HG03103 (cell line): Measurements from ENCODE around the gene KDM5A.
"Not testable (repeated sequence)": the region's sequence is repeated elsewhere in the genome, so short reads cannot be mapped to it uniquely, and the experiment has no call there.

ENCODE experiments used
- ATAC-seq: cut with Tn5 transposase; IDR thresholded peaks from one replicate; pipeline ENCODE4 v1.9.1; 2021; ENCODE audit warnings: low read depth; ENCODE audit not compliant: unreplicated experiment

Gene KDM5A

DNA sequence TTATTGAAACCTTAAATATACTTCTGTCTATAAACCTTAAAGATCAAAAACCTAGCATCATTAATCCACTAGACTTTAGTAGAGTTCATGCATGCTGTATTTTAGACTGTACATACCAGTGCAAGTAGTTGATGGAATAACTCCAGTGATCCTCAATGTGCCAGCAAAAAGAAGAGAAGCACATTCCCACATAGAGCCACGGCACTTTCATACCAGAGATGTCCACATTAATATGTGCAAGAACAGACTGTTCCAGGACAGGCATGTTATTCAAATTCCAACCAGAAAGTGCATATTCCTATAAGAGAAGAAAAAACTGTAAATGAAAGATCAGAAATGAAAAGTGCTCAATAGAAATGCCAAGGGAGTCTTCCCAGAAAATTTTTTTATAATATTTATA, 55.0 kb downstream of the KDM5A start:
- no peak for ATAC-seq

DNA sequence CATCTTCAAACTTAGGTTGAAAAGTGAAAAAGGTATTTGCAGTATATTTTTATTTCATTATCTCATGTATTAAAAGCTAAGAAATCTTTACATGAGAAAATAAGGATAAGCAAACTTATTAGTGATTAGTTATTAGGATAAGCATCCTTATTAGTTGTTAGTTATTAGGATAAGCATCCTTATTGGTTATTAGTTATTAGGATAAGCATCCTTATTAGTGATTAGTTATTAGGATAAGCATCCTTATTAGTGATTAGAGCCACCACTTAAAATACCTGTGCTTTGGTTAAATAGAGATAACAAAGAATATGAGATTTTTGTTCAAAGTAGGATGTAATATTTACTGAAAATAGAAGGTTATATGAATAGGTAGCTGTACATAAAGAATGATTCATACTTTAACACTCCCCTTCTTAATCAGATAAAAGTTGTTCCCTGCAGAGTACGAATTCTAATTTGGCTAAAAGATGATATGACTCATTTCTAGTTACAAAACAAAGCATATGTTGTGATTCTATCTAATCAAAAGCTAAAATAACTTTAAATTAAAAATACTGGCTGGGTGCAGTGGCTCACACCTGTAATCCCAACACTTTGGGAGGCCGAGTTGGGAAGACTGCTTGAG, 56.4 kb downstream of the KDM5A start:
- ATAC-seq, result no peak

GRCh38 chr12:331287-331686, 57.8 kb downstream of the KDM5A start:
- ATAC-seq, result no peak

- no peak for ATAC-seq
Observed at GRCh38 chr12:325906-326305, 63.2 kb downstream of the KDM5A start.

DNA sequence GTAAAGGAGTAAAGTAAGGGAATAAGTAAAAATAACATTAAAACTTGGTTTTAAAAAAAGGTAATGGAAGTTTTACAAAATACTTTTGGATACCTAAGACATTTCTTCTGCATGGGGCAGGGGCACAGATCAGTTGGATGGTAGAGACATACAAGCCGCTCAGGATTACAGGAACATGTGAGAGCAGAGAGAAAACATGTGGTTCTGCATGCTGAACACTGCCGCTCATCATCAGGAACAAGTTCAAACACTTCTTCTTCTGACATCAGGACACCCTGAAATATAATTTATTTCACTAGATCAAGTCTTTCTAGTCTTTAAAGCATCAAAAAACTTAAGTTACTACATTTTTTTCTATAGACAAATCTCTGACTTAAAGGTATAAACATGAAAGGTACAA, 65.6 kb downstream of the KDM5A start:
- no peak for ATAC-seq

- ATAC-seq, result no peak
Observed at GRCh38 chr12:321606-322326, 67.4 kb downstream of the KDM5A start.

- ATAC-seq, result no peak
Observed at GRCh38 chr12:318759-319515, 70.2 kb downstream of the KDM5A start.

- no peak for ATAC-seq
Observed at GRCh38 chr12:308511-308910, 80.6 kb downstream of the KDM5A start.

DNA sequence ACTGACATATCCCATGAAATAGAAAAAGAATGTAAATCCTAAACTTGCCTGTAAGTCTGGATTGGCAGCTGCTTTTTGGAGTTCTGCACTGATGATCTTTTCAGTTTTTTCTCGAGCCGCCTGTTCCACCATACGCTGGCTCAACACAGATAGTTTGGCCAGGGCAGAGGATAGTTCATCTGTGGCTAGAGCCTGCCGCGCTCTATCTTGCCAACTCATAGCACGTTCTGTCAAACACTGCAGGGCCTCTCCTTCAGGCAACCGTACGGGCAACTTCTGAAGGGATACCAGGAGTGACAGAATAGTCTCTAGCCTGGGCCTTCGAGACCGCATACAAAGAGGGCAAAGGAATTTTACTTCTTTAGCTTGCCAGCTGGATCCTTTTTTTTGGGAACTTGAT, 81.7 kb downstream of the KDM5A start:
- ATAC-seq, result no peak

GRCh38 chr12:304805-305204, 84.3 kb downstream of the KDM5A start:
- ATAC-seq, result no peak

DNA sequence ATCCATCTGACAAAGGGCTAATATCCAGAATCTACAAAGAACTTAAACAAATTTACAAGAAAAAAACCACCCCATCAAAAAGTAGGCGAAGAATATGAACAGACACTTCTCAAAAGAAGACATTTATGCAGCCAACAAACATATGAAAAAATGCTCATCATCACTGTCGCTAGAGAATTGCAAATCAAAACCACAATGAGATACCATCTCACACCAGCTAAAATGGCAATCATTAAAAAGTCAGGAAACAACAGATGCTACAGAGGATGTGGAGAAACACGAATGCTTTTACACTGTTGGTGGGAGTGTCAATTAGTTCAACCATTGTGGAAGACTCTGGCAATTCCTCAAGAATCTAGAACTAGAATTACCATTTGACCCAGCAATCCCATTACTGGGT, 86.4 kb downstream of the KDM5A start:
- not testable (repeated sequence) for ATAC-seq

DNA sequence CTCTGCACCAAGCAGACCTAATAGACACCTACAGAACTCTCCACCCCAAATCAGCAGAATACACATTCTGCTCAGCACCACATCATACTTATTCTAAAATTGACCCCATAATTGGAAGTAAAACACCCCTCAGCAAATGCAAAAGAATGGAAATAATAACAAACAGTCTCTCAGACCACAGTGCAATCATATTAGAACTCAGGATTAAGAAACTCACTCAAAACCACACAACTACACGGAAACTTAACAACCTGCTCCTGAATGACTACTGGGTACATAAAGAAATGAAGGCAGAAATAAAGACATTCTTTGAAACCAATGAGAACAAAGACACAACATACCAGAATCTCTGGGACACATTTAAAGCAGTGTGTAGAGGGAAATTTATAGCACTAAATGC, 89.0 kb downstream of the KDM5A start:
- not testable (repeated sequence) for ATAC-seq

DNA sequence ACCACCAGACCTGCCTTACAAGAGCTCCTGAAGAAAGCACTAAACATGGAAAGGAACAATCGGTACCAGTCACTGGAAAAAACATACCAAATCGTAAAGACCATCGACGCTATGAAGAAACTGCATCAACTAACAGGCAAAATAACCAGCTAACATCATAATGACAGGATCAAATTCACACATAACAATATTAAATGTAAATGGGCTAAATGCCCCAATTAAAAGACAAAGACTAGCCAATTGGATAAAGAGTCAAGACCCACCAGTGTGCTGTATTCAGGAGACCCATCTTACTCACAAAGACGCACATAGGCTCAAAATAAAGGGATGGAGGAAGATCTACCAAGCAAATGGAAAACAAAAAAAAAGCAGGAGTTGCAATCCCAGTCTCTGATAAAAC, 89.6 kb downstream of the KDM5A start:
- not testable (repeated sequence) for ATAC-seq

DNA sequence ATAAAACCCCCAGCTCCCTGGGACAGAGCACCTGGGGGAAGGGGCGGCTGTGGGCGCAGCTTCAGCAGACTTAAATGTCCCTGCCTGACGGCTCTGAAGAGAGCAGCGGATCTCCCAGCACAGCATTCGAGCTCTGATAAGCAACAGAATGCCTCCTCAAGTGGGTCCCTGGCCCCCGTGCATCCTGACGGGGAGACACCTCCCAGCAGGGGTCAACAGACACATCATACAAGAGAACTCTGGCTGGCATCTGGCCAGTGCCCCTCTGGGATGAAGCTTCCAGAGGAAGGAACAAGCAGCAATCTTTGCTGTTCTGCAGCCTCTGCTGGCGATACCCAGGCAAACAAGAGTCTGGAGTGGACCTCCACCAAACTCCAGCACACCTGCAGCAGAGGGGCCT, 91.1 kb downstream of the KDM5A start:
- ATAC-seq, result not testable (repeated sequence)

GRCh38 chr12:295132-295531, 94.0 kb downstream of the KDM5A start:
- ATAC-seq, result no peak

- no peak for ATAC-seq
Observed at GRCh38 chr12:293199-293598, 95.9 kb downstream of the KDM5A start.

DNA sequence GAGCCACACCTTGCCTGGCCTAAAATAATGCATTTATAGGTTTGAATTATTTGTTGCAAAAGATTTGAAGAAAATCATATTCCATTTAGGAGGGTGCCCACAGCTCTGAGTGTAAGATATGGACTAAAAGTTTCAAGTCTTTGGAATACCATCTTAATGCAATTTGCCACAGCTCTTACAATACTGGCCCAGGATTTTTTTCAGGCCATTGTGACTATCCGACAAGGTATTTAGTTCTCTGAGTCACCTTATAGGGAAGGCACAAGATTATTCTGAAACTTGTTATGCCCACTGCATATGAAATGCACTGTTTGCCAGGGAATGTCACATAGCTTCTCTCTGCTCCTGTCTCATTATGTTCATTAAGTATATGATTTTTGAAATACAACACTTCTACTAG, 96.9 kb downstream of the KDM5A start:
- no peak for ATAC-seq

GRCh38 chr12:291153-291723, 97.9 kb downstream of the KDM5A start:
- no peak for ATAC-seq

DNA sequence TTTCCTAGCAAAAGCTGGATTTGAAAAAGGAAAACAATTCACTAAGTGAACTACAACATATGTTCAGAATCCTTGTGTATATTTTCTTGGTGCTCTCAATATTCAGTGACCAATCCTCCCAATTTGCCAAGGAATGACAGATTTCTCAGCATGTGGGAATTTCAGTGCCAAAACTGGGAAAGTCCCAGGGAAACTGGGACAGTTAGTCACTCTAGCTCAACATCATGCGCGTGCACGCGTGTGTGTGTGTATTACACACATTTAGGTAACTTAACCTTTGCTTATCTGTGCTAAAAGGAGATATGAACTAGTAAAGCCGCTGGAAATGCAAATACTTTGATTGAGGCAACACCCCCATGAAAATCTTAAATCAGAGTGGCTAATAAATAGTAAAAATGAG, 100.4 kb downstream of the KDM5A start:
- no peak for ATAC-seq

GRCh38 chr12:286531-287300, 102.4 kb downstream of the KDM5A start:
- no peak for ATAC-seq

- no peak for ATAC-seq
Observed at GRCh38 chr12:278046-278445, 111.1 kb downstream of the KDM5A start.
